ENCODE results near the gene PSMF1. TPM values are rescaled to one million over a fixed set of nuclear protein-coding genes. Genes with fewer than 3 reads are reported as not detected.

PSMF1 gene
- total RNA-seq, 2 donors from 2014 or later, result 117 to 119 TPM

- peak; percentile 27 for DNase-seq
- ATAC-seq, result peak; percentile 15 to 34
Observed at GRCh38 chr20:1184638-1185315, 66.4 kb downstream of the PSMF1 start, which contains the start of gene TMEM74B. Gene TMEM74B, minus strand, starts transcription at chr20:1184981. Its CDS starts 1,180 bp downstream, at chr20:1183801.

GRCh38 chr20:1185316-1185741 lies 66.9 kb downstream of the PSMF1 start:
- no peak for DNase-seq
- intact Hi-C loops (cut with DNase I), result no loop called here

More at GRCh38 chr20:1184638-1185315, 66.4 kb downstream of the PSMF1 start, which contains the start of gene TMEM74B:
- intact Hi-C loops (cut with DNase I), result no loop called here

GRCh38 chr20:1185790-1186334 lies 67.5 kb downstream of the PSMF1 start:
- ATAC-seq, result peak; percentile 62 to 65
- peak; percentile 54 for DNase-seq
- intact Hi-C loops (cut with DNase I), result no loop called here

More at GRCh38 chr20:1185316-1185741, 66.9 kb downstream of the PSMF1 start:
- peak; percentile 23 to 38 for ATAC-seq

- intact Hi-C loops (cut with DNase I), result no loop called here
- ATAC-seq (no peak), DNase-seq (no peak)
Observed at GRCh38 chr20:1186367-1186991, 68.1 kb downstream of the PSMF1 start.

GRCh38 chr20:1187605-1188171 lies 69.3 kb downstream of the PSMF1 start:
- DNase-seq (no peak), ATAC-seq (no peak)
- intact Hi-C loops (cut with DNase I), result no loop called here

GRCh38 chr20:1188347-1188746 lies 69.9 kb downstream of the PSMF1 start:
- no peak for DNase-seq
- intact Hi-C loops (cut with DNase I), result no loop called here
- no peak for ATAC-seq

- intact Hi-C loops (cut with DNase I), result no loop called here
- no peak for DNase-seq
Observed at GRCh38 chr20:1189827-1190226, 71.4 kb downstream of the PSMF1 start.

GRCh38 chr20:1190847-1191246 lies 72.4 kb downstream of the PSMF1 start:
- DNase-seq (no peak), ATAC-seq (no peak)
- intact Hi-C loops (cut with DNase I), result no loop called here

More at GRCh38 chr20:1189827-1190226, 71.4 kb downstream of the PSMF1 start:
- ATAC-seq, result no peak

GRCh38 chr20:1191299-1191698 lies 72.9 kb downstream of the PSMF1 start:
- intact Hi-C loops (cut with DNase I), result no loop called here

GRCh38 chr20:1195226-1195625 lies 76.8 kb downstream of the PSMF1 start:
- ATAC-seq (no peak), DNase-seq (no peak)
- intact Hi-C loops (cut with DNase I), result no loop called here

More at GRCh38 chr20:1191299-1191698, 72.9 kb downstream of the PSMF1 start:
- ATAC-seq, result no peak
- DNase-seq, result no peak

- intact Hi-C loops (cut with DNase I), result no loop called here
- no peak for ATAC-seq
- no peak for DNase-seq
Observed at GRCh38 chr20:1196634-1197033, 78.2 kb downstream of the PSMF1 start.

- DNase-seq, result no peak
- no peak for ATAC-seq
- intact Hi-C loops (cut with DNase I), result no loop called here
Observed at GRCh38 chr20:1197801-1198200, 79.4 kb downstream of the PSMF1 start.

GRCh38 chr20:1198751-1199150 lies 80.3 kb downstream of the PSMF1 start:
- no peak for DNase-seq
- intact Hi-C loops (cut with DNase I), result no loop called here
- ATAC-seq, result no peak

GRCh38 chr20:1199212-1199873 lies 80.9 kb downstream of the PSMF1 start:
- ATAC-seq (no peak), DNase-seq (no peak)
- intact Hi-C loops (cut with DNase I), result no loop called here

GRCh38 chr20:1199964-1200363 lies 81.6 kb downstream of the PSMF1 start:
- no peak for DNase-seq
- no peak for ATAC-seq
- intact Hi-C loops (cut with DNase I), result loop anchor here in 1 of 2 donors (10.0 kb wide), 1 partner anchor 235 kb away; no protein-coding TSS in a partner anchor

GRCh38 chr20:1202762-1203504 lies 84.5 kb downstream of the PSMF1 start, which contains the start of gene C20orf202:
Gene C20orf202, plus strand, starts transcription at chr20:1203454. Its CDS starts 132 bp downstream, at chr20:1203586.
- no peak for DNase-seq
- intact Hi-C loops (cut with DNase I), result loop anchor here in 1 of 2 donors (10.0 kb wide), 1 partner anchor 238 kb away; no protein-coding TSS in a partner anchor
- ATAC-seq, result no peak

GRCh38 chr20:1203630-1204029 lies 85.2 kb downstream of the PSMF1 start:
- DNase-seq (no peak), ATAC-seq (no peak)
- intact Hi-C loops (cut with DNase I), result loop anchor here in 1 of 2 donors (10.0 kb wide), 1 partner anchor 239 kb away; no protein-coding TSS in a partner anchor

GRCh38 chr20:1204113-1204512 lies 85.7 kb downstream of the PSMF1 start:
- intact Hi-C loops (cut with DNase I), result loop anchor here in 1 of 2 donors (10.0 kb wide), 1 partner anchor 239 kb away; no protein-coding TSS in a partner anchor
- ATAC-seq, result peak; percentile 14 to 59
- DNase-seq, result no peak
